LNCaP clone FGC (cell line): ENCODE data around the gene TACSTD2.

ENCODE experiments used
- DNase-seq: peaks from one replicate; pipeline ENCODE4 v3.0.0-alpha.2; 2011; ENCODE audit warnings: low read depth
- H3K4me3 ChIP-seq: 2 replicates; pipeline ENCODE4 v1.5.1; 2011; ENCODE audit warnings: mild to moderate bottlenecking, low read depth, low read length, control low read depth
- CTCF ChIP-seq: IDR thresholded peaks from 2 replicates; pipeline ENCODE4 v1.5.1; 2012; ENCODE audit warnings: mild to moderate bottlenecking; ENCODE audit not compliant: control insufficient read depth, insufficient read depth; ENCODE audit errors: extremely low read depth

TACSTD2 gene

GRCh38 chr1:58574816-58575215, 2.2 kb downstream of the TACSTD2 start:
- TF ChIP-seq CTCF: no peak
- no peak overlapping the region for H3K4me3 ChIP-seq
- DNase-seq: no peak

- DNase-seq: no peak
- H3K4me3 ChIP-seq: no peak overlapping the region
- TF ChIP-seq CTCF: no peak
These were observed 3.1 kb downstream of the TACSTD2 start for GRCh38 chr1:58573705-58574591.

- no peak for DNase-seq
- no peak overlapping the region for H3K4me3 ChIP-seq
- TF ChIP-seq CTCF: no peak
These were observed 3.9 kb downstream of the TACSTD2 start for GRCh38 chr1:58573138-58573537.

- TF ChIP-seq CTCF: no peak
- H3K4me3 ChIP-seq: no peak overlapping the region
- no peak for DNase-seq
These were observed 4.4 kb downstream of the TACSTD2 start for GRCh38 chr1:58572690-58573089.

- H3K4me3 ChIP-seq: no peak overlapping the region
- no peak for DNase-seq
- no peak for TF ChIP-seq CTCF
These were observed 5.4 kb downstream of the TACSTD2 start for GRCh38 chr1:58571616-58572015.

- no peak overlapping the region for H3K4me3 ChIP-seq
- no peak for DNase-seq
- no peak for TF ChIP-seq CTCF
These were observed 6.2 kb downstream of the TACSTD2 start for GRCh38 chr1:58570817-58571216.

GRCh38 chr1:58570094-58570493, 7.0 kb downstream of the TACSTD2 start:
- no peak for DNase-seq
- TF ChIP-seq CTCF: no peak
- no peak overlapping the region for H3K4me3 ChIP-seq
